ENCODE data around the gene HOXD13.
A peak's percentile ranks its signal among the peaks of the same experiment; 100 is the strongest.

- TF ChIP-seq, protein P1, sequence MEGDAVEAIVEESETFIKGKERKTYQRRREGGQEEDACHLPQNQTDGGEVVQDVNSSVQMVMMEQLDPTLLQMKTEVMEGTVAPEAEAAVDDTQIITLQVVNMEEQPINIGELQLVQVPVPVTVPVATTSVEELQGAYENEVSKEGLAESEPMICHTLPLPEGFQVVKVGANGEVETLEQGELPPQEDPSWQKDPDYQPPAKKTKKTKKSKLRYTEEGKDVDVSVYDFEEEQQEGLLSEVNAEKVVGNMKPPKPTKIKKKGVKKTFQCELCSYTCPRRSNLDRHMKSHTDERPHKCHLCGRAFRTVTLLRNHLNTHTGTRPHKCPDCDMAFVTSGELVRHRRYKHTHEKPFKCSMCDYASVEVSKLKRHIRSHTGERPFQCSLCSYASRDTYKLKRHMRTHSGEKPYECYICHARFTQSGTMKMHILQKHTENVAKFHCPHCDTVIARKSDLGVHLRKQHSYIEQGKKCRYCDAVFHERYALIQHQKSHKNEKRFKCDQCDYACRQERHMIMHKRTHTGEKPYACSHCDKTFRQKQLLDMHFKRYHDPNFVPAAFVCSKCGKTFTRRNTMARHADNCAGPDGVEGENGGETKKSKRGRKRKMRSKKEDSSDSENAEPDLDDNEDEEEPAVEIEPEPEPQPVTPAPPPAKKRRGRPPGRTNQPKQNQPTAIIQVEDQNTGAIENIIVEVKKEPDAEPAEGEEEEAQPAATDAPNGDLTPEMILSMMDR (IDR thresholded peaks at IDR 0.05), result no peak
- peak in 1 of 2 donors; percentile 11 for TF ChIP-seq POLR2A (IDR thresholded peaks at IDR 0.05)
Measured at GRCh38 chr2:176105078-176105729, 12.7 kb downstream of the HOXD13 start.

Measured in uterus (tissue), 2 donors.